Loucy (cell line): ENCODE data around the gene SMIM29.

Source experiments
- H2AFZ ChIP-seq: fragments of 200-600 bp; sonication (generic); 2 replicates; pipeline ENCODE4 v1.6.0; 2016; ENCODE audit warnings: antibody characterized with exemption, mild to moderate bottlenecking, low read length, moderate library complexity
- H3F3A ChIP-seq: fragments of 200-600 bp; 2 replicates; pipeline ENCODE4 v1.6.0; 2016; ENCODE audit warnings: antibody characterized with exemption, low read depth, mild to moderate bottlenecking
- H3K27me3 ChIP-seq: fragments of 200-600 bp; sonication (generic); 2 replicates; pipeline ENCODE4 v1.6.1; 2014; ENCODE audit warnings: low read length, mild to moderate bottlenecking; ENCODE audit not compliant: insufficient read depth, poor library complexity, severe bottlenecking
- H3K36me3 ChIP-seq: fragments of 200-600 bp; sonication (generic); 2 replicates; pipeline ENCODE4 v1.6.1; 2016; ENCODE audit warnings: low read length; ENCODE audit not compliant: insufficient read depth
- H3K4me1 ChIP-seq: fragments of 200-600 bp; sonication (generic); 2 replicates; pipeline ENCODE4 v1.5.1; 2014; ENCODE audit warnings: low read length, mild to moderate bottlenecking; ENCODE audit not compliant: insufficient read depth, poor library complexity, severe bottlenecking
- H3K4me2 ChIP-seq: fragments of 200-600 bp; sonication (generic); 2 replicates; pipeline ENCODE4 v1.6.0; 2014; ENCODE audit warnings: antibody characterized with exemption, low read length, low read depth, mild to moderate bottlenecking; ENCODE audit not compliant: poor library complexity, severe bottlenecking
- H3K4me3 ChIP-seq: fragments of 200-600 bp; sonication (generic); 2 replicates; pipeline ENCODE4 v1.5.1; 2014; ENCODE audit warnings: low read length, mild to moderate bottlenecking, mixed read lengths; ENCODE audit not compliant: poor library complexity, severe bottlenecking
- H3K79me2 ChIP-seq: fragments of 200-600 bp; sonication (generic); 2 replicates; pipeline ENCODE4 v1.6.1; 2014; ENCODE audit warnings: low read length; ENCODE audit not compliant: insufficient read depth
- H3K9ac ChIP-seq: fragments of 200-600 bp; sonication (generic); 2 replicates; pipeline ENCODE4 v1.6.0; 2014; ENCODE audit warnings: mild to moderate bottlenecking, low read depth, low read length, moderate library complexity; ENCODE audit not compliant: poor library complexity, severe bottlenecking
- H3K9me2 ChIP-seq: fragments of 200-600 bp; sonication (generic); replicated peaks from 2 replicates; pipeline ENCODE4 v1.6.1; 2016; ENCODE audit warnings: low read depth, low read length, mixed read lengths
- H3K9me3 ChIP-seq: fragments of 200-600 bp; sonication (generic); 2 replicates; pipeline ENCODE4 v1.6.1; 2014; ENCODE audit warnings: mild to moderate bottlenecking, antibody characterized with exemption, low read length, low read depth; ENCODE audit not compliant: insufficient read depth
- H4K20me1 ChIP-seq: fragments of 200-600 bp; sonication (generic); 2 replicates; pipeline ENCODE4 v1.6.0; 2014; ENCODE audit warnings: antibody characterized with exemption, low read length, mild to moderate bottlenecking; ENCODE audit not compliant: insufficient read depth, poor library complexity, severe bottlenecking
- CTCF ChIP-seq: fragments of 200-600 bp; sonication (generic); conservative IDR thresholded peaks from 2 replicates; pipeline ENCODE4 v1.5.1; 2014; ENCODE audit warnings: mild to moderate bottlenecking, antibody characterized with exemption, low read length
- EZH2phosphoT487 ChIP-seq: fragments of 200-600 bp; IDR thresholded peaks from 2 replicates; pipeline ENCODE4 v1.6.1; 2018; ENCODE audit warnings: antibody characterized with exemption, mild to moderate bottlenecking, moderate library complexity, borderline replicate concordance

SMIM29 gene

GRCh38 chr6:34205466-34205865 lies 43.3 kb downstream of the SMIM29 start:
- Histone ChIP-seq H3K9ac (no peak overlapping the region), H3K27me3 (no peaks in the 10 kb centered on the region), H3K36me3 (no peaks in the 10 kb centered on the region), H3K9me2 (no peaks in the 10 kb centered on the region), H4K20me1 (no peaks in the 10 kb centered on the region), H2AFZ (peak overlapping the region; percentile 1; the same call in 1 of the 2 replicates), H3K4me2 (no peak overlapping the region), H3K9me3 (no peaks in the 10 kb centered on the region), H3K4me1 (peaks cover 9% of the 10 kb centered on the region), H3K79me2 (no peaks in the 10 kb centered on the region), H3F3A (no peaks in the 10 kb centered on the region), H3K4me3 (no peak overlapping the region)
- TF ChIP-seq EZH2phosphoT487 (no peak), CTCF (no peak)

- no peak overlapping the region for H2AFZ ChIP-seq
- no peaks in the 10 kb centered on the region for H4K20me1 ChIP-seq
- TF ChIP-seq CTCF: no peak
- no peak for TF ChIP-seq EZH2phosphoT487
- H3K79me2 ChIP-seq: no peaks in the 10 kb centered on the region
- H3F3A ChIP-seq: no peaks in the 10 kb centered on the region
- H3K9me2 ChIP-seq: no peaks in the 10 kb centered on the region
- H3K9ac ChIP-seq: no peak overlapping the region
- no peaks in the 10 kb centered on the region for H3K27me3 ChIP-seq
- H3K4me3 ChIP-seq: no peak overlapping the region
- no peaks in the 10 kb centered on the region for H3K36me3 ChIP-seq
- peaks cover 9% of the 10 kb centered on the region for H3K4me1 ChIP-seq
- H3K9me3 ChIP-seq: no peaks in the 10 kb centered on the region
- H3K4me2 ChIP-seq: no peak overlapping the region
These were observed 44.1 kb downstream of the SMIM29 start for GRCh38 chr6:34204693-34205092.

- H3K36me3 ChIP-seq: no peaks in the 10 kb centered on the region
- 0 out of 2 replicates have a peak, but pooled peaks cover 3% of the 10 kb centered on the region for H3F3A ChIP-seq
- TF ChIP-seq CTCF: no peak
- no peaks in the 10 kb centered on the region for H3K9me2 ChIP-seq
- H3K79me2 ChIP-seq: no peaks in the 10 kb centered on the region
- H2AFZ ChIP-seq: no peak overlapping the region
- no peak overlapping the region for H3K9ac ChIP-seq
- H4K20me1 ChIP-seq: no peaks in the 10 kb centered on the region
- no peaks in the 10 kb centered on the region for H3K9me3 ChIP-seq
- H3K4me1 ChIP-seq: peaks cover 4% of the 10 kb centered on the region
- no peak overlapping the region for H3K4me3 ChIP-seq
- no peaks in the 10 kb centered on the region for H3K27me3 ChIP-seq
- no peak overlapping the region for H3K4me2 ChIP-seq
These were observed 46.2 kb downstream of the SMIM29 start for GRCh38 chr6:34202329-34203201.
